Tibial nerve (tissue), 4 donors: ENCODE data around the gene FXYD5.

Source experiments
- EP300 ChIP-seq, 2 donors: sonication (generic); formaldehyde crosslinking; IDR thresholded peaks; one replicate each; pipeline ENCODE4 v1.6.1; 2017; ENCODE audit warnings: antibody characterized with exemption in 2 of 2, mild to moderate bottlenecking in 1 of 2
- POLR2A ChIP-seq, 2 donors: fragments of 450-650 bp; IDR thresholded peaks; one replicate each; pipeline ENCODE4 v1.6.1; 2017; ENCODE audit warnings: antibody characterized with exemption in 2 of 2, mild to moderate bottlenecking in 2 of 2, moderate library complexity in 2 of 2
- TF ChIP-seq, protein P1 (sequence below), 5 experiments: fragments of 200-600 bp in 3 of 5; fragments of 450-650 bp in 2 of 5; sonication (generic) in 3 of 5; IDR thresholded peaks; one replicate each; pipeline ENCODE4 v1.5.1; 2016 to 2019; ENCODE audit warnings: antibody characterized with exemption in 5 of 5, mild to moderate bottlenecking in 3 of 5, moderate library complexity in 2 of 5

DNA sequence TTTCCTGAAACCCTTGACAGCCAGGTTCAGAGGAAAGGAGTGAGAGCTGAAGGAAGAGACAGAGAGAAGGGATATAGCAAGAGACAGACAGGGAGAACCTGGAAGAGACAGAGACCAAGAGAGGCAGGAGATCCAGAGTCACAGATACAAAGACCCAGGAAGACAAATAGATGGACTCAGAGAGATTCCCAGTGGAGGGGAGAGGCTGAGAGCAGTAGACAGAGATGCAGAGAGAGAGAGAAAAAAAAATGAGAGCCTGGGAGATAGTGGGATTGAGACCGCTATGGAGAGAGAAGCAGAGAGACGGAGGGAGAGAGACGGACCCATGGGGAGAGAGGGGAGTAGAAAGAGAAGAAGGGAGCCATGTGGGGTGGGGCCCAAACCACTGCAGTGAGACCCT, 10.7 kb upstream of the FXYD5 start:
- TF ChIP-seq, protein P1, sequence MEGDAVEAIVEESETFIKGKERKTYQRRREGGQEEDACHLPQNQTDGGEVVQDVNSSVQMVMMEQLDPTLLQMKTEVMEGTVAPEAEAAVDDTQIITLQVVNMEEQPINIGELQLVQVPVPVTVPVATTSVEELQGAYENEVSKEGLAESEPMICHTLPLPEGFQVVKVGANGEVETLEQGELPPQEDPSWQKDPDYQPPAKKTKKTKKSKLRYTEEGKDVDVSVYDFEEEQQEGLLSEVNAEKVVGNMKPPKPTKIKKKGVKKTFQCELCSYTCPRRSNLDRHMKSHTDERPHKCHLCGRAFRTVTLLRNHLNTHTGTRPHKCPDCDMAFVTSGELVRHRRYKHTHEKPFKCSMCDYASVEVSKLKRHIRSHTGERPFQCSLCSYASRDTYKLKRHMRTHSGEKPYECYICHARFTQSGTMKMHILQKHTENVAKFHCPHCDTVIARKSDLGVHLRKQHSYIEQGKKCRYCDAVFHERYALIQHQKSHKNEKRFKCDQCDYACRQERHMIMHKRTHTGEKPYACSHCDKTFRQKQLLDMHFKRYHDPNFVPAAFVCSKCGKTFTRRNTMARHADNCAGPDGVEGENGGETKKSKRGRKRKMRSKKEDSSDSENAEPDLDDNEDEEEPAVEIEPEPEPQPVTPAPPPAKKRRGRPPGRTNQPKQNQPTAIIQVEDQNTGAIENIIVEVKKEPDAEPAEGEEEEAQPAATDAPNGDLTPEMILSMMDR (IDR thresholded peaks at IDR 0.05): no peak
- no peak for TF ChIP-seq POLR2A (IDR thresholded peaks at IDR 0.05)
- no peak for TF ChIP-seq EP300 (IDR thresholded peaks at IDR 0.05)
